Measurements from ENCODE around the gene PNPLA6. TPM values are rescaled to one million over a fixed set of nuclear protein-coding genes. Genes with fewer than 3 reads are reported as not detected.

PNPLA6 gene
- total RNA-seq, 1 experiment from 2014 or later = 60.1 TPM

- DNase-seq = peak; percentile 22
- Mint-ChIP-seq H3K9me3 (ENCODE audit: low read depth, unreplicated experiment) (no peaks in the 10 kb centered on the region), H3K4me1 (ENCODE audit: low read depth, unreplicated experiment) (peaks cover 8% of the 10 kb centered on the region), H3K36me3 (ENCODE audit: insufficient read depth, unreplicated experiment) (peaks cover 10% of the 10 kb centered on the region), H3K4me3 (ENCODE audit: low read depth, unreplicated experiment) (no peak overlapping the region), H3K27ac (ENCODE audit: unreplicated experiment) (no peak overlapping the region), H3K27me3 (ENCODE audit: unreplicated experiment) (peaks cover 12% of the 10 kb centered on the region)
- no TSS peak for BruUV-seq (replicated peaks)
- CTCF ChIA-PET = interaction anchor here (0.8 kb wide), 2 partner anchors 8 to 124 kb away, joined by 6 read pairs; partner anchors contain the start of genes PET100 and XAB2
- intact Hi-C loops (cut with micrococcal nuclease; ENCODE audit: unreplicated experiment) = no loop called here
- TF ChIP-seq CTCF (IDR thresholded peaks at IDR 0.05; ENCODE audit: unreplicated experiment) = no peak
Measured at GRCh38 chr19:7505682-7506384, 29.7 kb upstream of the PNPLA6 start.

- no peak overlapping the region for H3K4me3 Mint-ChIP-seq (ENCODE audit: low read depth, unreplicated experiment)
- no peak for TF ChIP-seq CTCF (IDR thresholded peaks at IDR 0.05; ENCODE audit: unreplicated experiment)
- H3K36me3 Mint-ChIP-seq (ENCODE audit: insufficient read depth, unreplicated experiment) = peaks cover 5% of the 10 kb centered on the region
- peak; percentile 69 for DNase-seq
- peak overlapping the region; percentile 36 for H3K27ac Mint-ChIP-seq (ENCODE audit: unreplicated experiment)
- H3K4me1 Mint-ChIP-seq (ENCODE audit: low read depth, unreplicated experiment) = peaks cover 8% of the 10 kb centered on the region
- H3K27me3 Mint-ChIP-seq (ENCODE audit: unreplicated experiment) = peaks cover 12% of the 10 kb centered on the region
- CTCF ChIA-PET = interaction anchor here (0.8 kb wide), 2 partner anchors 9 to 123 kb away, joined by 6 read pairs; partner anchors contain the start of genes PET100 and XAB2
- intact Hi-C loops (cut with micrococcal nuclease; ENCODE audit: unreplicated experiment) = no loop called here
- H3K9me3 Mint-ChIP-seq (ENCODE audit: low read depth, unreplicated experiment) = no peaks in the 10 kb centered on the region
- no TSS peak for BruUV-seq (replicated peaks)
Measured at GRCh38 chr19:7506385-7507328, 28.9 kb upstream of the PNPLA6 start.

GRCh38 chr19:7507884-7508283, 27.6 kb upstream of the PNPLA6 start:
- H3K27ac Mint-ChIP-seq (ENCODE audit: unreplicated experiment) = no peak overlapping the region
- peaks cover 8% of the 10 kb centered on the region for H3K4me1 Mint-ChIP-seq (ENCODE audit: low read depth, unreplicated experiment)
- peaks cover 5% of the 10 kb centered on the region for H3K36me3 Mint-ChIP-seq (ENCODE audit: insufficient read depth, unreplicated experiment)
- intact Hi-C loops (cut with micrococcal nuclease; ENCODE audit: unreplicated experiment) = no loop called here
- BruUV-seq (replicated peaks) = no TSS peak
- CTCF ChIA-PET = interaction anchor here (0.5 kb wide), 1 partner anchor 55 kb away, joined by 4 read pairs; no protein-coding TSS in a partner anchor
- no peak overlapping the region for H3K4me3 Mint-ChIP-seq (ENCODE audit: low read depth, unreplicated experiment)
- TF ChIP-seq CTCF (IDR thresholded peaks at IDR 0.05; ENCODE audit: unreplicated experiment) = no peak
- DNase-seq = peak; percentile 90
- H3K27me3 Mint-ChIP-seq (ENCODE audit: unreplicated experiment) = peaks cover 12% of the 10 kb centered on the region
- no peaks in the 10 kb centered on the region for H3K9me3 Mint-ChIP-seq (ENCODE audit: low read depth, unreplicated experiment)

GRCh38 chr19:7509625-7510024, 25.9 kb upstream of the PNPLA6 start:
- no peaks in the 10 kb centered on the region for H3K9me3 Mint-ChIP-seq (ENCODE audit: low read depth, unreplicated experiment)
- CTCF ChIA-PET = no interaction called here
- H3K27ac Mint-ChIP-seq (ENCODE audit: unreplicated experiment) = no peak overlapping the region
- H3K27me3 Mint-ChIP-seq (ENCODE audit: unreplicated experiment) = peaks cover 21% of the 10 kb centered on the region
- peaks cover 8% of the 10 kb centered on the region for H3K4me1 Mint-ChIP-seq (ENCODE audit: low read depth, unreplicated experiment)
- intact Hi-C loops (cut with micrococcal nuclease; ENCODE audit: unreplicated experiment) = no loop called here
- no peak for DNase-seq
- peaks cover 5% of the 10 kb centered on the region for H3K36me3 Mint-ChIP-seq (ENCODE audit: insufficient read depth, unreplicated experiment)
- no peak overlapping the region for H3K4me3 Mint-ChIP-seq (ENCODE audit: low read depth, unreplicated experiment)
- no TSS peak for BruUV-seq (replicated peaks)
- no peak for TF ChIP-seq CTCF (IDR thresholded peaks at IDR 0.05; ENCODE audit: unreplicated experiment)

Measured in Calu3 (cell line).